ENCODE measurements around the gene MRPS11. TPM values are rescaled to one million over a fixed set of nuclear protein-coding genes. Genes with fewer than 3 reads are reported as not detected.
"Not testable (repeated sequence)": the region's sequence is repeated elsewhere in the genome, so short reads cannot be mapped to it uniquely, and the experiment has no call there.

Gene MRPS11
- total RNA-seq, 1 experiment from 2014 or later = 65.3 TPM

DNA sequence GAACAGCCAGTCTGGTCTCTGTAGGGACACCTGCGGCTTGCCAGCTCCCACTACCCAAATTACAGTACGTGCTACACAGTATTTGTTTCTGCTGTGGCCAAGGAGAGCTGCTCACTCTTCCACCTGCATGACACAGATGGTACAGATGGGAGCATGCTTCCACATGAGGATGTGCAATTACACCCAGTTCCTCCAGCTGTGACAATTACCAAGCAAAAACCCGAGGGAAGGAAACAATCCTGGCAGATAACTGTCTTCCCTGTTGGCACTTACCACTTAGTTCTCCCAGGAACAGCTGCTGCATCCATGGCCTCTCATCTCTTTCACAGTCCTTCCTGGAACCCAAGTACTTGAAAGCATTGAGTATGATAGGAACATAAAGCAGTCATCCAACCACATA is 44.6 kb downstream of the MRPS11 start:
- Histone ChIP-seq H3K4me1 (replicated peaks) (peaks cover 11% of the 10 kb centered on the region), H3K9me3 (replicated peaks) (no peaks in the 10 kb centered on the region), H3K27ac (no peak overlapping the region), H3K4me3 (no peak overlapping the region), H3K36me3 (no peaks in the 10 kb centered on the region), H3K27me3 (replicated peaks) (no peaks in the 10 kb centered on the region)
- no peak for DNase-seq (ENCODE audit: low read depth in 1 of 2, low spot score in 2 of 2)

DNA sequence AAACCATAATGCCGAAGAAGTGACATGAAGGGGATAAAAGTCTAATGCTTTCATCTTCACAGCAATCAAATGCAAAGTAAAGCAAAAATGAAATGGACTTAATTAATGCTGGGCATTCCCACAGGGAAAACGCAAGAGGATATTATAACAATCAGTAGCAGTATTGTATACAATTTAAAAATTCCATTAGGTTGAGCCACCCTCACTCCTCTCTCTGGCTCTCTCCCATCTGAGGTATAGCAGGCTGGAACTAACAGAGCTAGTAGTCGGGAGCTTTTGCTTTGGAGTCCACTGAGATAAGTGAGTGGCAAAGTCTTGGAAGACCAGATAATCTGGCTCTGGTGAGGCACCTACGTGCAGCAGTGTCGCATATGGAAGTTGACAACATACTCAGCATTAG is 45.1 kb downstream of the MRPS11 start:
- Histone ChIP-seq H3K27me3 (replicated peaks) (no peaks in the 10 kb centered on the region), H3K36me3 (no peaks in the 10 kb centered on the region), H3K4me1 (replicated peaks) (peaks cover 11% of the 10 kb centered on the region), H3K9me3 (replicated peaks) (no peaks in the 10 kb centered on the region), H3K4me3 (no peak overlapping the region), H3K27ac (peak overlapping the region; percentile 19)
- DNase-seq (ENCODE audit: low read depth in 1 of 2, low spot score in 2 of 2) = peak in 1 of 2 experiments; percentile 12

DNA sequence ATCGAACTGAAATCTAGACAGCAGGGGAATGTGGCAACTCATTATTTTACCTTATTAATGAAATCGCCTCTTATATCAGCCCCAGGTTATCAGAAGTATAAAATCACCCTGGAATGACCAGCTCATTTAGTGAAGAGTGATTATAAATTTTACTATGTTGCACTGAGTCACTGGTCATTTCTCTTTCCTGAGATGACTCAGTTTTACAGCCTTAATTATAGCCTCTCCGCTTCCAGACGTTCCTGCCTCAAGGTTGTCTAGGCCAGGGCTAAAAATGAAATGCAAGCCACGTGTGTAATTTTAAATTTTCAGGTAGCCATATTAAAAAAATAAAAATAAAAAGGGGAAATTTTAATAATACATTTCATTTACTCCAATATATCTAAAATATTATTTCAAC is 45.7 kb downstream of the MRPS11 start:
- Histone ChIP-seq H3K9me3 (replicated peaks) (no peaks in the 10 kb centered on the region), H3K27ac (peak overlapping the region; percentile 19), H3K27me3 (replicated peaks) (no peaks in the 10 kb centered on the region), H3K4me1 (replicated peaks) (peaks cover 11% of the 10 kb centered on the region), H3K36me3 (no peaks in the 10 kb centered on the region), H3K4me3 (no peak overlapping the region)
- DNase-seq (ENCODE audit: low read depth in 1 of 2, low spot score in 2 of 2) = no peak

- Histone ChIP-seq H3K4me1 (replicated peaks) (no peaks in the 10 kb centered on the region), H3K27ac (no peak overlapping the region), H3K4me3 (no peak overlapping the region), H3K27me3 (replicated peaks) (no peaks in the 10 kb centered on the region), H3K36me3 (no peaks in the 10 kb centered on the region; the same call in 1 of the 2 replicates), H3K9me3 (replicated peaks) (no peaks in the 10 kb centered on the region)
- DNase-seq (ENCODE audit: low read depth in 1 of 2, low spot score in 2 of 2) = no peak
Measured at GRCh38 chr15:88518903-88519302, 51.4 kb downstream of the MRPS11 start.

GRCh38 chr15:88524094-88524493 is 56.6 kb downstream of the MRPS11 start:
- not testable (repeated sequence) for H3K27ac ChIP-seq; H3K9me3 ChIP-seq (replicated peaks); H3K4me3 ChIP-seq; H3K27me3 ChIP-seq (replicated peaks); H3K4me1 ChIP-seq (replicated peaks); H3K36me3 ChIP-seq; DNase-seq (ENCODE audit: low read depth in 1 of 2, low spot score in 2 of 2)

GRCh38 chr15:88525418-88525817 is 57.9 kb downstream of the MRPS11 start:
- Histone ChIP-seq H3K27me3 (replicated peaks) (no peaks in the 10 kb centered on the region), H3K4me1 (replicated peaks) (no peaks in the 10 kb centered on the region), H3K27ac (no peak overlapping the region), H3K36me3 (peaks cover 13% of the 10 kb centered on the region), H3K9me3 (replicated peaks) (no peaks in the 10 kb centered on the region), H3K4me3 (no peak overlapping the region)
- DNase-seq (ENCODE audit: low read depth in 1 of 2, low spot score in 2 of 2) = no peak

DNA sequence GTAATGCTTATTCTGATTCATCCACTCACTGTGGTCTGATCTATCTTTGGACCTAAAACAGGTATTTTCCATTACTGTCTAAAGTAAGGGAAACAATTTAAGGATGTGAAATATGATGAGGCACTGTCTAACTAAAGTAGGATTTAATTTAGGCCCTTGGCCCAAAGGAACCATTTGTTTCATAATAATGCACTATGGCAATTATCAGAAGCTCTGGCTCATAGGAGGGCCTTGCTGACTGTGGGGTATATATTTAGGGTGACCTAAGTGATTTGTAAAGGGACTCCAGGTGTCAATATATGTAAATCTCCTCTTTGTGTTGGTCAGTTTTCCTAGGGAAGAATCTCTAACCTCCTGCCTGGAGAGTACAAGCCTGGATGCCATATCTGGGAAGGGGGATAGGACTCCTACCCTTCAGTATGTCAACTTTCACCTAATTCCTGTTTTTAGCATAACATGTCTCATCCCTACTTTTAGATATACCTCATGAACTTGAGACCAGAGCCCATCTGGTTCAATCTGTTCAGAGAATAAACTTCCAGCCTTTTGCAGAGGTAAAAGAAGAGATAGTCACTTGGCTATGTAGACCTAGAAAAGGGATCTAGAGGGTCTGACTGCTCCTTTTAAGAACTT is 58.9 kb downstream of the MRPS11 start:
- Histone ChIP-seq H3K9me3 (replicated peaks) (no peaks in the 10 kb centered on the region), H3K27ac (no peak overlapping the region), H3K36me3 (peaks cover 22% of the 10 kb centered on the region), H3K4me3 (no peak overlapping the region), H3K4me1 (replicated peaks) (no peaks in the 10 kb centered on the region), H3K27me3 (replicated peaks) (no peaks in the 10 kb centered on the region)
- DNase-seq (ENCODE audit: low read depth in 1 of 2, low spot score in 2 of 2) = no peak

DNA sequence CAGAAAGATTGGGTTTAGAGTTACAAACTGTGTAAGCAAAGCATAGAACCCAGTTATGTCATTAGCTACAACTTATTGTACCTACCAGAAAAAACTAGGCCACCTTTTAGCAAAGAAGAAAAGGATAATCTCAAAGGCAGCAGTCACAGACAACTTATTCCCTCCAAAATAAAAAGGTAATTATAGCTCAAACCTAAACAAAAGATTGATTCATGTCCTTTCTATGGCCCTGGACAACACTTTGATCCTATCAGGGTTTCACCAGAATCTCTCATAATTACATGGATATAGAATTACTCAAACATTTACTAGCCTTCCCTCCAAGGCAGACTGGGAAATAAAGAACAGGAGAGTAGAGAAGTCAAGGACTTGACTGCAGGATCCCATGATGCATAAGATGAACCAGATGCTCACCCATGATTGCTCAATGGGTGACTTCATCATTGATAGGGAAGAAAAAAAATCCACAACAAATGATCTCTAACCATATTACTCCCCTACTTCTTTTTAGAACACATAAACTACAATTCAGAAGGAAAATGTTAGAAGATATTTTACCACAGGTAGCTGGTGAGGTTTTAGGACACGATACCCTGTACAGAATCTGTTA is 61.6 kb downstream of the MRPS11 start:
- DNase-seq (ENCODE audit: low read depth in 1 of 2, low spot score in 2 of 2) = no peak
- Histone ChIP-seq H3K27ac (no peak overlapping the region), H3K27me3 (replicated peaks) (no peaks in the 10 kb centered on the region), H3K36me3 (peaks cover 23% of the 10 kb centered on the region), H3K4me1 (replicated peaks) (no peaks in the 10 kb centered on the region), H3K4me3 (no peak overlapping the region), H3K9me3 (replicated peaks) (no peaks in the 10 kb centered on the region)

Other genes starting within 250 kb of the MRPS11 start
- 0.09 TPM in 1 of 2 replicates, not detected in the other for gene NTRK3, start 211.0 kb upstream of the MRPS11 start, total RNA-seq (2014; rRNA removed; shearing (Covaris generic))
- gene MRPL46, start 320 bp upstream of the MRPS11 start, total RNA-seq (2014; rRNA removed; shearing (Covaris generic)) = 33.9 and 37.7 TPM in 2 replicates
- 4.2 and 5.5 TPM in 2 replicates for gene DET1, start 79.0 kb downstream of the MRPS11 start, total RNA-seq (2014; rRNA removed; shearing (Covaris generic))
- 31.1 and 56.2 TPM in 2 replicates for gene AEN, start 153.6 kb downstream of the MRPS11 start, total RNA-seq (2014; rRNA removed; shearing (Covaris generic))
- gene ISG20, start 171.3 kb downstream of the MRPS11 start, total RNA-seq (2014; rRNA removed; shearing (Covaris generic)) = 0.50 and 1.2 TPM in 2 replicates

Measured in SJSA1 (cell line).